Transverse colon (tissue), 4 donors: Measurements from ENCODE around the gene CFAP65.

Source experiments
- CTCF ChIP-seq, 5 experiments: fragments of 200-600 bp in 3 of 5; fragments of 450-650 bp in 2 of 5; sonication (generic) in 3 of 5; IDR thresholded peaks; 1 replicate in 2 of 5; 2 replicates in 3 of 5; pipeline ENCODE4 v1.5.1; 2016 to 2017; ENCODE audit warnings: antibody characterized with exemption in 5 of 5, inconsistent platforms in 3 of 5, mild to moderate bottlenecking in 2 of 5, moderate library complexity in 1 of 5
- EP300 ChIP-seq: sonication (generic); formaldehyde crosslinking; IDR thresholded peaks from one replicate; pipeline ENCODE4 v1.6.1; 2017; ENCODE audit warnings: antibody characterized with exemption, low read depth
- POLR2A ChIP-seq: fragments of 450-650 bp; IDR thresholded peaks from one replicate; pipeline ENCODE4 v1.6.1; 2016; ENCODE audit warnings: antibody characterized with exemption, mild to moderate bottlenecking, moderate library complexity
- POLR2AphosphoS5 ChIP-seq, 3 donors: sonication (generic); formaldehyde crosslinking; IDR thresholded peaks; one replicate each; pipeline ENCODE4 v1.6.1; 2016; ENCODE audit warnings: antibody characterized with exemption in 3 of 3

GRCh38 chr2:219084791-219085190, 43.5 kb upstream of the CFAP65 start:
- TF ChIP-seq CTCF (IDR thresholded peaks at IDR 0.05), result no peak
- no peak for TF ChIP-seq POLR2A
- no peak for TF ChIP-seq POLR2AphosphoS5 (IDR thresholded peaks at IDR 0.05)
- no peak for TF ChIP-seq EP300
